ENCODE results near the gene ZMYND15. TPM values are rescaled to one million over a fixed set of nuclear protein-coding genes. Genes with fewer than 3 reads are reported as not detected.
"Not testable (repeated sequence)": the region's sequence is repeated elsewhere in the genome, so short reads cannot be mapped to it uniquely, and the experiment has no call there.

ZMYND15 gene
- total and polyA plus RNA-seq, 2 experiments from 2014 or later: 2.9 to 4.1 TPM

DNA sequence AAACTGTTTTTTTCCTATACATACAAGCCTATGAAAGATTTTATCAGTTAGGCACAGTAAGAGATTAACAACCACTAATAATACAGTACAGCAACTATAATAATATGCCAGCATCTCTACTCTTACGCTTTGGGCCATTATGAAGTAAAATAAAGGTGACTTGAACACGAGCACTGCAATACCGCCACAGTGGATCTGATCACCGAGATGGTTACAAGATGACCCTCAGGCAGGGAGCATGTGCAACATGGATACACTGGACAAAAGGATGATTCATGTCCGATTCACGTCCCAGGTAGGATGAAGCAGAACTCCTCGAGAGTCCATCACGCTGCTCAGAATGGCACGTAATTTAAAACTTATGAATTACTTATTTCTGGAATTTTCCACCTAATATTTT, 46.2 kb upstream of the ZMYND15 start:
- peaks cover 90% of the 10 kb centered on the region for H3K79me2 ChIP-seq
- H3K9me2 ChIP-seq (replicated peaks; ENCODE audit: insufficient read depth): no peaks in the 10 kb centered on the region
- no peaks in the 10 kb centered on the region for H3K36me3 ChIP-seq (replicated peaks; ENCODE audit: insufficient read depth, low read depth)
- H3K27ac ChIP-seq: no peak overlapping the region
- DNase-seq (ENCODE audit: low spot score): no peak
- H4K20me1 ChIP-seq (ENCODE audit: insufficient read depth, poor library complexity, severe bottlenecking): peaks cover 19% of the 10 kb centered on the region
- TF ChIP-seq EZH2phosphoT487 (IDR thresholded peaks at IDR 0.05; ENCODE audit: low read depth, severe bottlenecking, unreplicated experiment): no peak
- TF ChIP-seq, protein P1, sequence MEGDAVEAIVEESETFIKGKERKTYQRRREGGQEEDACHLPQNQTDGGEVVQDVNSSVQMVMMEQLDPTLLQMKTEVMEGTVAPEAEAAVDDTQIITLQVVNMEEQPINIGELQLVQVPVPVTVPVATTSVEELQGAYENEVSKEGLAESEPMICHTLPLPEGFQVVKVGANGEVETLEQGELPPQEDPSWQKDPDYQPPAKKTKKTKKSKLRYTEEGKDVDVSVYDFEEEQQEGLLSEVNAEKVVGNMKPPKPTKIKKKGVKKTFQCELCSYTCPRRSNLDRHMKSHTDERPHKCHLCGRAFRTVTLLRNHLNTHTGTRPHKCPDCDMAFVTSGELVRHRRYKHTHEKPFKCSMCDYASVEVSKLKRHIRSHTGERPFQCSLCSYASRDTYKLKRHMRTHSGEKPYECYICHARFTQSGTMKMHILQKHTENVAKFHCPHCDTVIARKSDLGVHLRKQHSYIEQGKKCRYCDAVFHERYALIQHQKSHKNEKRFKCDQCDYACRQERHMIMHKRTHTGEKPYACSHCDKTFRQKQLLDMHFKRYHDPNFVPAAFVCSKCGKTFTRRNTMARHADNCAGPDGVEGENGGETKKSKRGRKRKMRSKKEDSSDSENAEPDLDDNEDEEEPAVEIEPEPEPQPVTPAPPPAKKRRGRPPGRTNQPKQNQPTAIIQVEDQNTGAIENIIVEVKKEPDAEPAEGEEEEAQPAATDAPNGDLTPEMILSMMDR (IDR thresholded peaks at IDR 0.05; ENCODE audit: poor library complexity): no peak
- TF ChIP-seq EZH2 (IDR thresholded peaks at IDR 0.05; ENCODE audit: borderline replicate concordance): no peak
- H3K4me2 ChIP-seq: no peak overlapping the region
- H3K9me3 ChIP-seq (ENCODE audit: low read depth): no peaks in the 10 kb centered on the region
- H2AFZ ChIP-seq: no peak overlapping the region
- no peaks in the 10 kb centered on the region for H3K27me3 ChIP-seq
- 87% methylated on average over 9 of the region's 9 CpGs for WGBS (ENCODE audit: low lambda C conversion rate, missing lambda C conversion rate)
- H3K4me1 ChIP-seq (ENCODE audit: insufficient read depth): no peaks in the 10 kb centered on the region
- H3K4me3 ChIP-seq: no peak overlapping the region

DNA sequence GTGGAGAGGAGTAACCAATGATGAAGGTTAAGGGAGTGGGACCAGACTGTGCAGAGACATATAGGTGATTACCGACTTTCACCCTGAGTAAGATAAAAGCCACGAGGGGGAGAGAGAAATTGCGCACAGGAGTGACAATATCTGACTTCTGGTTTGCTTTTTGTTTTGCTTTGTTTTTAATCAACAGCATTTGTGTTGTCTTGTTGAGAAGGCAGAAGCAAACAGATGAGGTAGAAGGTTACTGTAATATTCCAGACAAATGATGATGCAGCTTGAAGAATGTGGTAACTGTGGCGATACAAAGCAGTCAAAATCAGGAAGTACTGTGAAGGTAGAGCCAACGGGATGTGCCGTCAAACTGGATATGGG, 43.2 kb upstream of the ZMYND15 start:
- H3K27ac ChIP-seq: no peak overlapping the region
- H3K36me3 ChIP-seq (replicated peaks; ENCODE audit: insufficient read depth, low read depth): no peaks in the 10 kb centered on the region
- peaks cover 23% of the 10 kb centered on the region for H4K20me1 ChIP-seq (ENCODE audit: insufficient read depth, poor library complexity, severe bottlenecking)
- peaks cover 98% of the 10 kb centered on the region for H3K79me2 ChIP-seq
- no peak for TF ChIP-seq EZH2 (IDR thresholded peaks at IDR 0.05; ENCODE audit: borderline replicate concordance)
- TF ChIP-seq, protein P1 (IDR thresholded peaks at IDR 0.05; ENCODE audit: poor library complexity): no peak
- no peak for TF ChIP-seq EZH2phosphoT487 (IDR thresholded peaks at IDR 0.05; ENCODE audit: low read depth, severe bottlenecking, unreplicated experiment)
- H3K27me3 ChIP-seq: no peaks in the 10 kb centered on the region
- H3K4me1 ChIP-seq (ENCODE audit: insufficient read depth): no peaks in the 10 kb centered on the region
- 95% methylated on average over 6 of the region's 6 CpGs for WGBS (ENCODE audit: low lambda C conversion rate, missing lambda C conversion rate)
- no peaks in the 10 kb centered on the region for H3K9me3 ChIP-seq (ENCODE audit: low read depth)
- no peak overlapping the region for H2AFZ ChIP-seq
- no peaks in the 10 kb centered on the region for H3K9me2 ChIP-seq (replicated peaks; ENCODE audit: insufficient read depth)
- H3K4me2 ChIP-seq: no peak overlapping the region
- no peak for DNase-seq (ENCODE audit: low spot score)
- no peak overlapping the region for H3K4me3 ChIP-seq

GRCh38 chr17:4699401-4700056, 40.1 kb upstream of the ZMYND15 start:
- H4K20me1 ChIP-seq (ENCODE audit: insufficient read depth, poor library complexity, severe bottlenecking); DNase-seq (ENCODE audit: low spot score): not testable (repeated sequence)

DNA sequence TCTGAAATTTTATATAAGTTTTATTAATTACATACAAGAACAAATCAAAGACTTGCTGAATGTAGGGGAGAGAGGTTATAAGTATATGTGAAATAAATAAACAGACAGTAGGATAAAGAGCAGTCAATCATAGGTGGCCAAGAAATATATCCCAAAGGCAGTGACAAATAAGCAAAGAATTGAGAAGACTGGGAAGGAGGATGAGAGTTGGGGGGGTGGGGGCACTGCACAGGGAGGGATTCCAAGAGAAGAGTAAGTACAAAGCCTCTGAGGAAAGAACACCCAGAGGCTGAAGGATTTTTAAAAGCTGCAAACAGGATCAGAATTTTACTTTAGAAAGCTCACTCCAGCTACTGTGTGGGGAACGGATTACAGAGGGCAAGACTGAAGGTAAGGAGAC, 38.5 kb upstream of the ZMYND15 start:
- WGBS (ENCODE audit: low lambda C conversion rate, missing lambda C conversion rate): 90% methylated on average over 1 of the region's 1 CpG
- Histone ChIP-seq H3K9me2 (replicated peaks; ENCODE audit: insufficient read depth) (no peaks in the 10 kb centered on the region), H3K4me2 (no peak overlapping the region), H3K36me3 (replicated peaks; ENCODE audit: insufficient read depth, low read depth) (no peaks in the 10 kb centered on the region), H3K79me2 (peaks cover 78% of the 10 kb centered on the region), H3K4me1 (ENCODE audit: insufficient read depth) (peaks cover 11% of the 10 kb centered on the region), H3K4me3 (no peak overlapping the region), H3K27me3 (no peaks in the 10 kb centered on the region), H4K20me1 (ENCODE audit: insufficient read depth, poor library complexity, severe bottlenecking) (peaks cover 6% of the 10 kb centered on the region), H2AFZ (no peak overlapping the region), H3K9me3 (ENCODE audit: low read depth) (no peaks in the 10 kb centered on the region), H3K27ac (no peak overlapping the region)
- no peak for TF ChIP-seq EZH2 (IDR thresholded peaks at IDR 0.05; ENCODE audit: borderline replicate concordance)
- TF ChIP-seq, protein P1 (IDR thresholded peaks at IDR 0.05; ENCODE audit: poor library complexity): no peak
- no peak for TF ChIP-seq EZH2phosphoT487 (IDR thresholded peaks at IDR 0.05; ENCODE audit: low read depth, severe bottlenecking, unreplicated experiment)
- no peak for DNase-seq (ENCODE audit: low spot score)

More at GRCh38 chr17:4699401-4700056, 40.1 kb upstream of the ZMYND15 start:
- not testable (repeated sequence) for H3K4me3 ChIP-seq; H3K27me3 ChIP-seq; H3K27ac ChIP-seq; H3K9me2 ChIP-seq (replicated peaks; ENCODE audit: insufficient read depth); H3K4me2 ChIP-seq; H3K36me3 ChIP-seq (replicated peaks; ENCODE audit: insufficient read depth, low read depth); H3K9me3 ChIP-seq (ENCODE audit: low read depth); H2AFZ ChIP-seq
- H3K79me2 ChIP-seq: peaks cover 94% of the 10 kb centered on the region
- peaks cover 11% of the 10 kb centered on the region for H3K4me1 ChIP-seq (ENCODE audit: insufficient read depth)
- WGBS (ENCODE audit: low lambda C conversion rate, missing lambda C conversion rate): 83% methylated on average over 13 of the region's 13 CpGs

All from hepatocyte (in vitro differentiated cells).